ENCODE data around the gene TIE1. TPM values are rescaled to one million over a fixed set of nuclear protein-coding genes. Genes with fewer than 3 reads are reported as not detected.
A peak's percentile ranks its signal among the peaks of the same experiment; 100 is the strongest.

The TIE1 gene
- total and polyA plus RNA-seq, 9 of the 15 experiments (the other 6 are each of a cell fraction or from before 2014, with no cell fraction given) = 0.07 to 0.49 (median 0.14) TPM; not detected in 4

- peak; percentile 78 for TF ChIP-seq SP1 (CRISPR knock-in tag; IDR thresholded peaks at IDR 0.05)
- no peak for TF ChIP-seq SREBF1 (IDR thresholded peaks at IDR 0.05; ENCODE audit: borderline replicate concordance, low read depth, low read length)
- TF ChIP-seq ZNF431 (CRISPR knock-in tag; IDR thresholded peaks at IDR 0.05) = peak; percentile 86
- TF ChIP-seq BCOR (IDR thresholded peaks at IDR 0.05) = peak; percentile 83
- no peak for TF ChIP-seq RBM39 (optimal IDR thresholded peaks at IDR 0.05; ENCODE audit: low read depth, low read length)
- no peak for TF ChIP-seq RFX7 (CRISPR knock-in tag; IDR thresholded peaks at IDR 0.05)
- TF ChIP-seq ZNF175 (CRISPR knock-in tag; IDR thresholded peaks at IDR 0.05; ENCODE audit: low read depth) = no peak
- no peak for TF ChIP-seq NFE2L1 (tag; IDR thresholded peaks at IDR 0.05; ENCODE audit: borderline replicate concordance, low read depth)
- no peak for TF ChIP-seq ZNF707 (CRISPR knock-in tag; conservative IDR thresholded peaks at IDR 0.05)
- TF ChIP-seq SIN3A (IDR thresholded peaks at IDR 0.05; ENCODE audit: borderline replicate concordance in 2 of 2, control insufficient read depth in 1 of 2, low read depth in 2 of 2, low read length in 2 of 2) = peak; percentile 71 to 89; a peak in 2 of 4 replicates
- TF ChIP-seq FOXP4 (CRISPR knock-in tag; IDR thresholded peaks at IDR 0.05; ENCODE audit: borderline replicate concordance) = peak; percentile 91; the same call in 1 of the 2 replicates
- TF ChIP-seq NFRKB (IDR thresholded peaks at IDR 0.05; ENCODE audit: low read depth) = no peak; the same call in 1 of the 2 replicates
- no peak for TF ChIP-seq DLX4 (CRISPR knock-in tag; IDR thresholded peaks at IDR 0.05)
- TF ChIP-seq MTA2 (IDR thresholded peaks at IDR 0.05; ENCODE audit: low read depth) = no peak
- TF ChIP-seq E2F8 (IDR thresholded peaks at IDR 0.05; ENCODE audit: low read depth, partially characterized antibody) = peak; percentile 38
- no peak for TF ChIP-seq MEF2D (tag; conservative IDR thresholded peaks at IDR 0.05; ENCODE audit: low read depth)
- TF ChIP-seq FOXJ3 (CRISPR knock-in tag; IDR thresholded peaks at IDR 0.05) = no peak
- TF ChIP-seq KHSRP (IDR thresholded peaks at IDR 0.05) = no peak
- TF ChIP-seq MXI1 (IDR thresholded peaks at IDR 0.05; ENCODE audit: low read depth, low read length) = no peak; the same call in 1 of the 2 replicates
- no peak for TF ChIP-seq PRPF4 (IDR thresholded peaks at IDR 0.05; ENCODE audit: insufficient read depth, low read depth, low read length, poor library complexity, severe bottlenecking)
- no peak for TF ChIP-seq MAFG (tag; conservative IDR thresholded peaks at IDR 0.05)
- peak in 1 of 2 experiments; percentile 32; a peak in 2 of 4 replicates for TF ChIP-seq FOXA3 (CRISPR knock-in tag; conservative IDR thresholded peaks at IDR 0.05 in 1 of 2, IDR thresholded peaks at IDR 0.05 in 1 of 2)
- no peak; the same call in 1 of the 2 replicates for TF ChIP-seq GTF2F1 (IDR thresholded peaks at IDR 0.05; ENCODE audit: low read depth, low read length)
Observed at GRCh38 chr1:43367904-43368645, 67.3 kb downstream of the TIE1 start, which contains the start of gene ELOVL1 (continued).
